DND-41 (cell line): ENCODE measurements around the gene PIAS2.
"Not testable (repeated sequence)": the region's sequence is repeated elsewhere in the genome, so short reads cannot be mapped to it uniquely, and the experiment has no call there.

Source experiments
- ATAC-seq: fragments of 200-7000 bp; cut with Tn5 transposase; 3 replicates; pipeline ENCODE4 v1.9.1; 2021; ENCODE audit warnings: low read depth; ENCODE audit not compliant: insufficient read depth
- DNase-seq: peaks from one replicate; pipeline ENCODE4 v3.0.0-alpha.2; 2020
- H2AFZ ChIP-seq: 2 replicates; pipeline ENCODE4 v1.6.0; 2012; ENCODE audit warnings: low read depth, low read length
- H3K27ac ChIP-seq: 2 replicates; pipeline ENCODE4 v1.5.1; 2012; ENCODE audit warnings: low read length, inconsistent platforms
- H3K27me3 ChIP-seq: fragments of 200-600 bp; sonication (generic); 2 replicates; pipeline ENCODE4 v1.6.0; 2012; ENCODE audit warnings: low read length, mild to moderate bottlenecking, inconsistent platforms; ENCODE audit not compliant: insufficient read depth, poor library complexity
- H3K36me3 ChIP-seq: 2 replicates; pipeline ENCODE4 v1.5.1; 2012; ENCODE audit warnings: low read length, inconsistent platforms; ENCODE audit not compliant: insufficient read depth
- H3K4me1 ChIP-seq: 2 replicates; pipeline ENCODE4 v1.5.1; 2012; ENCODE audit warnings: mild to moderate bottlenecking, low read length; ENCODE audit not compliant: insufficient read depth
- H3K4me2 ChIP-seq: 2 replicates; pipeline ENCODE4 v1.6.0; 2012; ENCODE audit warnings: mild to moderate bottlenecking, moderate library complexity, low read length, inconsistent platforms; ENCODE audit not compliant: insufficient read depth
- H3K4me3 ChIP-seq, 2 experiments: fragments of 200-600 bp in 1 of 2; shearing (Covaris generic) in 1 of 2; 2 replicates each; pipeline ENCODE4 v1.5.1; 2012 to 2016; ENCODE audit warnings: inconsistent platforms in 2 of 2, low read length in 2 of 2, mild to moderate bottlenecking in 2 of 2, low read depth in 1 of 2, moderate library complexity in 1 of 2
- H3K79me2 ChIP-seq: 2 replicates; pipeline ENCODE4 v1.6.0; 2012; ENCODE audit warnings: low read length, inconsistent platforms; ENCODE audit not compliant: insufficient read depth
- H3K9ac ChIP-seq: 2 replicates; pipeline ENCODE4 v1.6.0; 2012; ENCODE audit warnings: low read depth, mild to moderate bottlenecking, inconsistent platforms, low read length, moderate library complexity
- H3K9me3 ChIP-seq: 2 replicates; pipeline ENCODE4 v1.5.1; 2012; ENCODE audit warnings: low read length, moderate library complexity, mild to moderate bottlenecking, inconsistent platforms; ENCODE audit not compliant: insufficient read depth, severe bottlenecking
- H4K20me1 ChIP-seq: 2 replicates; pipeline ENCODE4 v1.6.0; 2012; ENCODE audit warnings: low read length; ENCODE audit not compliant: insufficient read depth
- EZH2 ChIP-seq: IDR thresholded peaks from 3 replicates; pipeline ENCODE4 v1.6.1; 2012; ENCODE audit warnings: borderline replicate concordance, low read depth, mild to moderate bottlenecking, moderate library complexity, low read length, inconsistent platforms; ENCODE audit not compliant: severe bottlenecking
- TF ChIP-seq, protein P1 (sequence below): IDR thresholded peaks from 2 replicates; pipeline ENCODE4 v1.5.1; 2012; ENCODE audit warnings: borderline replicate concordance, low read length, moderate library complexity, mild to moderate bottlenecking; ENCODE audit not compliant: poor library complexity, severe bottlenecking; ENCODE audit errors: extremely low read depth

Gene PIAS2, protein sequence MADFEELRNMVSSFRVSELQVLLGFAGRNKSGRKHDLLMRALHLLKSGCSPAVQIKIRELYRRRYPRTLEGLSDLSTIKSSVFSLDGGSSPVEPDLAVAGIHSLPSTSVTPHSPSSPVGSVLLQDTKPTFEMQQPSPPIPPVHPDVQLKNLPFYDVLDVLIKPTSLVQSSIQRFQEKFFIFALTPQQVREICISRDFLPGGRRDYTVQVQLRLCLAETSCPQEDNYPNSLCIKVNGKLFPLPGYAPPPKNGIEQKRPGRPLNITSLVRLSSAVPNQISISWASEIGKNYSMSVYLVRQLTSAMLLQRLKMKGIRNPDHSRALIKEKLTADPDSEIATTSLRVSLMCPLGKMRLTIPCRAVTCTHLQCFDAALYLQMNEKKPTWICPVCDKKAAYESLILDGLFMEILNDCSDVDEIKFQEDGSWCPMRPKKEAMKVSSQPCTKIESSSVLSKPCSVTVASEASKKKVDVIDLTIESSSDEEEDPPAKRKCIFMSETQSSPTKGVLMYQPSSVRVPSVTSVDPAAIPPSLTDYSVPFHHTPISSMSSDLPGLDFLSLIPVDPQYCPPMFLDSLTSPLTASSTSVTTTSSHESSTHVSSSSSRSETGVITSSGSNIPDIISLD

DNA sequence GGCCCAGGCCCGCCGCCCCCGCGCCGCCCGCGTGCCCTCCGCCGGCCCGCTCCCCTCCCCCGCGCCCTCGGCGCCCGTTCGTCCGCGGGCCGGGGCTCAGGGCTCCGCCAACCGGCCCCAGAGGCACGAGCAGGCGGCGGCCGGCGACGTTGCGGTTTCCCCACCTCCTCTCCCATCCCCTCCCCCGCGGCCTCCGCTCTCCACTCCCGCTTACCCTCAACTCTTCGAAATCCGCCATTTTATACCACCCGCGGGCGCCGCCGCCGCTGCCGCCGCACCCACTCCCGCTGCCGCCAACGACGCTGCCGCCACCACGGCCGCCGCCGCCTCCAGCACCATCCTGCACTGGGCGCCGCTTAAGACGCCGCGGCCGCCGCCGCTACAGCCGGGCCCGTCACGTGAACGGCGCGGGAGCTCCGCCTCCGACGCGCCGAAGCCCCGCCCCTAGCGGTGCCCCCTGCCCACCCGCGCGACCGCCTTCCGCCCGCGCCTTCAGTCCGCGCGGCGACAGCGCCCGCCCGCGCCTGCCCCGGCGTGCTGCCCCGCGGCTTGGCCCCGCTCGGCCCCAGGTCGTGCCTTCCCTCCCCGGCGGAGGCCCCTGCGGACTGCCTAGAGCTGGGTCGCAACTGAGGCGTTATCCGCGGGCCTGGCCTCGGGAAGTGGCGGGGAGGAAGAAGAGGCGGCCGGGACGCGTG is at the start of gene PIAS2, which contains the start of gene KATNAL2:
TSS of gene PIAS2 (minus strand) at position 400 of the 695 bp plus-strand sequence. CDS start at position 238, 162 bp downstream.
TSS of gene KATNAL2 (plus strand) at position 495 of the 695 bp plus-strand sequence. CDS start 29,271 bp downstream, outside the sequence.
- Histone ChIP-seq H2AFZ (peak within 1 kb of the TSS; percentile 96), H3K4me3 (peak within 1 kb of the TSS; percentile 30 to 79; a peak in 3 of 4 replicates), H3K4me2 (peak within 1 kb of the TSS; percentile 67), H4K20me1 (peaks cover 21% of the 10 kb centered on the region; the same call in 1 of the 2 replicates), H3K9ac (peak within 1 kb of the TSS; percentile 81), H3K27ac (peak within 1 kb of the TSS; percentile 81), H3K9me3 (no peaks in the 10 kb centered on the region), H3K79me2 (peaks cover 47% of the 10 kb centered on the region), H3K36me3 (no peaks in the 10 kb centered on the region), H3K27me3 (no peaks in the 10 kb centered on the region), H3K4me1 (peaks cover 45% of the 10 kb centered on the region)
- DNase-seq (peak; percentile 83), ATAC-seq (peak; percentile 91)
- TF ChIP-seq, protein P1, sequence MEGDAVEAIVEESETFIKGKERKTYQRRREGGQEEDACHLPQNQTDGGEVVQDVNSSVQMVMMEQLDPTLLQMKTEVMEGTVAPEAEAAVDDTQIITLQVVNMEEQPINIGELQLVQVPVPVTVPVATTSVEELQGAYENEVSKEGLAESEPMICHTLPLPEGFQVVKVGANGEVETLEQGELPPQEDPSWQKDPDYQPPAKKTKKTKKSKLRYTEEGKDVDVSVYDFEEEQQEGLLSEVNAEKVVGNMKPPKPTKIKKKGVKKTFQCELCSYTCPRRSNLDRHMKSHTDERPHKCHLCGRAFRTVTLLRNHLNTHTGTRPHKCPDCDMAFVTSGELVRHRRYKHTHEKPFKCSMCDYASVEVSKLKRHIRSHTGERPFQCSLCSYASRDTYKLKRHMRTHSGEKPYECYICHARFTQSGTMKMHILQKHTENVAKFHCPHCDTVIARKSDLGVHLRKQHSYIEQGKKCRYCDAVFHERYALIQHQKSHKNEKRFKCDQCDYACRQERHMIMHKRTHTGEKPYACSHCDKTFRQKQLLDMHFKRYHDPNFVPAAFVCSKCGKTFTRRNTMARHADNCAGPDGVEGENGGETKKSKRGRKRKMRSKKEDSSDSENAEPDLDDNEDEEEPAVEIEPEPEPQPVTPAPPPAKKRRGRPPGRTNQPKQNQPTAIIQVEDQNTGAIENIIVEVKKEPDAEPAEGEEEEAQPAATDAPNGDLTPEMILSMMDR, result peak; percentile 13
- TF ChIP-seq EZH2, result no peak

- H3K36me3 ChIP-seq, H3K9me3 ChIP-seq, H3K4me2 ChIP-seq, H3K4me3 ChIP-seq, ATAC-seq, H3K9ac ChIP-seq, DNase-seq, H3K4me1 ChIP-seq, H3K27me3 ChIP-seq, H2AFZ ChIP-seq, H4K20me1 ChIP-seq, H3K27ac ChIP-seq, H3K79me2 ChIP-seq: not testable (repeated sequence)
These were observed 49.0 kb upstream of the PIAS2 start for GRCh38 chr18:46966266-46966665.

DNA sequence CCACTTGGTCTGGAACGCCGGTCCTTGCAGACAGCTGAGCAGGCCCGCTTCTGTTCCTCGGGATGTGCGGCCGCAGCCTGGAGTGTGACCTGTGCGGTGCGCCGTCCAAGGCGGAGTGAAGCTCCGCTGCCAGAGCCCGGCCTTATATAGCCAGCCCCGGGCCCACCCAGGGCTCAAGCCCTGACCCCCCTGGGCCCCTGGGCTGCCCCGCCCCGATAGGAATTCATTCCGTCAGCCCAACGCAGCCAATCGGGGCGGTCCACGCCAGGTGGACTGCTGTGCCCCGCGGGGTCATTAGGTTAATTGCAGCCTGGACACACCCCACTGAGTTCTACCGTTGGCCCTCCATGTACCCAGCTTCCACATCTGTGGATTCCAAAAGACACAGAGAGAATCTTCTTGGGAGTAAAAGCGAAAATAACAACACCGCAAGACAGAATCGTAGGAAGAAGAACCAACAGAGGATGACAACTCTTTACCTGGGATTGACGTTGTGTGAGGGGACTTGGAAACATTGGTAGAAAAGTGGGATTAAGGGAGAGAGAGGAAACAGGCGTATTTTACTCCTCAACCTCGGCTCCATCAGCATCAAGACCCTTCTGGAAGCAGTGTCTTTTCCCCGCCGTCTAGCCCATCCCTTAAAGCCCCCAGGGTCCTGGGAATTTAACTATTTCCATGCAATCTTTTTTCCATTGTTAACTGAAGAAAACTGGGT is 47.4 kb upstream of the PIAS2 start:
- H3K27me3 ChIP-seq, H3K4me1 ChIP-seq, DNase-seq, H3K4me2 ChIP-seq, H3K27ac ChIP-seq, H3K9ac ChIP-seq, H3K9me3 ChIP-seq, H3K4me3 ChIP-seq, H2AFZ ChIP-seq, H3K36me3 ChIP-seq, ATAC-seq, H4K20me1 ChIP-seq, H3K79me2 ChIP-seq: not testable (repeated sequence)

- not testable (repeated sequence) for H2AFZ ChIP-seq
These were observed 46.6 kb upstream of the PIAS2 start for GRCh38 chr18:46963656-46964578.

More at GRCh38 chr18:46963656-46964578, 46.6 kb upstream of the PIAS2 start:
- H4K20me1 ChIP-seq, H3K36me3 ChIP-seq, H3K4me1 ChIP-seq, H3K9me3 ChIP-seq, DNase-seq, H3K9ac ChIP-seq, H3K27me3 ChIP-seq, ATAC-seq, H3K79me2 ChIP-seq, H3K4me2 ChIP-seq, H3K4me3 ChIP-seq, H3K27ac ChIP-seq: not testable (repeated sequence)
